ENCODE measurements around the gene CSTPP1.
"Not testable (repeated sequence)": the region's sequence is repeated elsewhere in the genome, so short reads cannot be mapped to it uniquely, and the experiment has no call there.

GRCh38 chr11:46989810-46990487 is 53.4 kb downstream of the CSTPP1 start:
- TF ChIP-seq, protein P1, sequence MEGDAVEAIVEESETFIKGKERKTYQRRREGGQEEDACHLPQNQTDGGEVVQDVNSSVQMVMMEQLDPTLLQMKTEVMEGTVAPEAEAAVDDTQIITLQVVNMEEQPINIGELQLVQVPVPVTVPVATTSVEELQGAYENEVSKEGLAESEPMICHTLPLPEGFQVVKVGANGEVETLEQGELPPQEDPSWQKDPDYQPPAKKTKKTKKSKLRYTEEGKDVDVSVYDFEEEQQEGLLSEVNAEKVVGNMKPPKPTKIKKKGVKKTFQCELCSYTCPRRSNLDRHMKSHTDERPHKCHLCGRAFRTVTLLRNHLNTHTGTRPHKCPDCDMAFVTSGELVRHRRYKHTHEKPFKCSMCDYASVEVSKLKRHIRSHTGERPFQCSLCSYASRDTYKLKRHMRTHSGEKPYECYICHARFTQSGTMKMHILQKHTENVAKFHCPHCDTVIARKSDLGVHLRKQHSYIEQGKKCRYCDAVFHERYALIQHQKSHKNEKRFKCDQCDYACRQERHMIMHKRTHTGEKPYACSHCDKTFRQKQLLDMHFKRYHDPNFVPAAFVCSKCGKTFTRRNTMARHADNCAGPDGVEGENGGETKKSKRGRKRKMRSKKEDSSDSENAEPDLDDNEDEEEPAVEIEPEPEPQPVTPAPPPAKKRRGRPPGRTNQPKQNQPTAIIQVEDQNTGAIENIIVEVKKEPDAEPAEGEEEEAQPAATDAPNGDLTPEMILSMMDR (IDR thresholded peaks at IDR 0.05) = not testable (repeated sequence)
- TF ChIP-seq EZH2 (IDR thresholded peaks at IDR 0.05; ENCODE audit: borderline replicate concordance, insufficient read depth, low read depth, low read length, poor library complexity, severe bottlenecking) = not testable (repeated sequence)
